GM23338 (cell line): Measurements from ENCODE around the gene FOXN1. TPM values are rescaled to one million over a fixed set of nuclear protein-coding genes. Genes with fewer than 3 reads are reported as not detected.

ENCODE experiments used
- ATAC-seq: fragments of 200-7000 bp; cut with Tn5 transposase; 3 replicates; pipeline ENCODE4 v1.9.1; 2020
- DNase-seq: peaks from one replicate; pipeline ENCODE4 v3.0.0-alpha.2; 2015; ENCODE audit warnings: low spot score
- H2AFZ ChIP-seq: fragments of 200-600 bp; sonication (generic); 2 replicates; pipeline ENCODE4 v1.8.0; 2016; ENCODE audit warnings: antibody characterized with exemption, mild to moderate bottlenecking, moderate library complexity
- H3F3A ChIP-seq: fragments of 200-600 bp; sonication (generic); replicated peaks from 2 replicates; pipeline ENCODE4 v1.8.0; 2017; ENCODE audit warnings: antibody characterized with exemption, mixed run types, low read depth
- H3K27ac ChIP-seq: fragments of 200-600 bp; sonication (generic); 2 replicates; pipeline ENCODE4 v1.6.1; 2016; ENCODE audit warnings: low read depth
- H3K27me3 ChIP-seq: fragments of 200-600 bp; sonication (generic); 2 replicates; pipeline ENCODE4 v1.8.0; 2016; ENCODE audit warnings: mild to moderate bottlenecking, mixed run types, moderate library complexity; ENCODE audit not compliant: insufficient read depth
- H3K36me3 ChIP-seq: fragments of 200-600 bp; sonication (generic); 2 replicates; pipeline ENCODE4 v1.8.0; 2016; ENCODE audit warnings: mild to moderate bottlenecking; ENCODE audit not compliant: insufficient read depth
- H3K4me1 ChIP-seq: fragments of 200-600 bp; sonication (generic); 2 replicates; pipeline ENCODE4 v1.8.0; 2016; ENCODE audit warnings: mild to moderate bottlenecking, moderate library complexity; ENCODE audit not compliant: insufficient read depth
- H3K4me2 ChIP-seq: fragments of 200-600 bp; sonication (generic); 2 replicates; pipeline ENCODE4 v1.7.1; 2017; ENCODE audit warnings: mixed run types
- H3K4me3 ChIP-seq: fragments of 200-600 bp; sonication (generic); 2 replicates; pipeline ENCODE4 v1.6.1; 2016; ENCODE audit warnings: mixed run types
- H3K79me2 ChIP-seq: fragments of 200-600 bp; sonication (generic); replicated peaks from 2 replicates; pipeline ENCODE4 v1.8.0; 2017; ENCODE audit warnings: mild to moderate bottlenecking; ENCODE audit not compliant: insufficient read depth
- H3K9me2 ChIP-seq: fragments of 200-600 bp; sonication (generic); 2 replicates; pipeline ENCODE4 v1.8.0; 2017; ENCODE audit not compliant: insufficient read depth
- H4K20me1 ChIP-seq: fragments of 200-600 bp; sonication (generic); replicated peaks from 2 replicates; pipeline ENCODE4 v1.8.0; 2017; ENCODE audit warnings: mild to moderate bottlenecking; ENCODE audit not compliant: insufficient read depth
- H3K27ac Mint-ChIP-seq: 2 replicates; pipeline ENCODE4 v1.8.0; 2020; ENCODE audit warnings: inconsistent platforms, mild to moderate bottlenecking, moderate library complexity, mixed read lengths
- H3K27me3 Mint-ChIP-seq: 3 replicates; pipeline ENCODE4 v1.8.0; 2022; ENCODE audit warnings: low read depth, mild to moderate bottlenecking, moderate library complexity, mixed read lengths, inconsistent platforms; ENCODE audit not compliant: insufficient read depth, poor library complexity
- H3K36me3 Mint-ChIP-seq: 3 replicates; pipeline ENCODE4 v1.8.0; 2021; ENCODE audit warnings: low read depth, mild to moderate bottlenecking, inconsistent platforms, moderate library complexity, mixed read lengths
- H3K4me1 Mint-ChIP-seq: 3 replicates; pipeline ENCODE4 v1.8.0; 2020; ENCODE audit warnings: mild to moderate bottlenecking, inconsistent platforms, mixed read lengths
- H3K4me3 Mint-ChIP-seq: 3 replicates; pipeline ENCODE4 v1.8.0; 2021; ENCODE audit warnings: moderate library complexity, mild to moderate bottlenecking, inconsistent platforms, mixed read lengths
- H3K9me3 Mint-ChIP-seq: 3 replicates; pipeline ENCODE4 v1.8.0; 2020; ENCODE audit warnings: moderate library complexity, mild to moderate bottlenecking, inconsistent platforms, mixed read lengths
- CREB1 ChIP-seq: fragments of 250-450 bp; sonication (Bioruptor Pico); IDR thresholded peaks from 2 replicates; pipeline ENCODE4 v1.5.0; 2020; ENCODE audit warnings: low read depth, mild to moderate bottlenecking, moderate library complexity
- EZH2 ChIP-seq: fragments of 200-600 bp; sonication (generic); IDR thresholded peaks from one replicate; pipeline ENCODE4 v1.8.0; 2017; ENCODE audit warnings: antibody characterized with exemption, mild to moderate bottlenecking, low read depth; ENCODE audit not compliant: unreplicated experiment
- EZH2phosphoT487 ChIP-seq: fragments of 200-600 bp; sonication (generic); IDR thresholded peaks from one replicate; pipeline ENCODE4 v1.8.1; 2018; ENCODE audit warnings: antibody characterized with exemption; ENCODE audit not compliant: unreplicated experiment
- JUNB ChIP-seq: IDR thresholded peaks from one replicate; pipeline ENCODE4 v1.6.1; 2016; ENCODE audit warnings: antibody characterized with exemption; ENCODE audit not compliant: unreplicated experiment
- NANOG ChIP-seq: IDR thresholded peaks from 2 replicates; pipeline ENCODE4 v1.6.1; 2016; ENCODE audit warnings: antibody characterized with exemption, borderline replicate concordance
- POLR2AphosphoS5 ChIP-seq: IDR thresholded peaks from 2 replicates; pipeline ENCODE4 v1.6.1; 2016; ENCODE audit warnings: antibody characterized with exemption, low read depth
- STAT1 ChIP-seq: IDR thresholded peaks from one replicate; pipeline ENCODE4 v1.6.1; 2016; ENCODE audit warnings: antibody characterized with exemption; ENCODE audit not compliant: unreplicated experiment
- ZNF114 ChIP-seq: fragments of 250-450 bp; sonication (Bioruptor Pico); IDR thresholded peaks from 2 replicates; pipeline ENCODE4 v1.5.0; 2020; ENCODE audit warnings: mild to moderate bottlenecking, moderate library complexity
- ZNF331 ChIP-seq: fragments of 250-450 bp; sonication (Bioruptor Pico); IDR thresholded peaks from 2 replicates; pipeline ENCODE4 v1.5.0; 2020; ENCODE audit warnings: low read depth, mild to moderate bottlenecking, moderate library complexity
- polyA plus RNA-seq: library from polyadenylated mRNA; unstranded; fragments of >200 nt; fragmentation: Nextera tagmentation; extraction: Ambion mirVana; gene quantifications from 2 replicates; pipeline ENCODE4 v1.2.1, GENCODE V29; 2016
- total RNA-seq: library from RNA; depleted of rRNA; stranded (reverse); fragments of >200 nt; shearing (Covaris generic); gene quantifications from 2 replicates; pipeline ENCODE4 v1.2.3, GENCODE V29; 2014
- TF ChIP-seq, protein P1 (sequence below): fragments of 250-450 bp; sonication (Bioruptor Pico); IDR thresholded peaks from 2 replicates; pipeline ENCODE4 v1.5.0; 2020; ENCODE audit warnings: mild to moderate bottlenecking, moderate library complexity
- TF ChIP-seq, protein P2 (sequence below): IDR thresholded peaks from 2 replicates; pipeline ENCODE4 v1.6.1; 2016; ENCODE audit warnings: antibody characterized with exemption
- TF ChIP-seq, protein P3 (sequence below): IDR thresholded peaks from one replicate; pipeline ENCODE4 v1.6.1; 2018; ENCODE audit warnings: antibody characterized with exemption; ENCODE audit not compliant: unreplicated experiment
- TF ChIP-seq, protein P4 (sequence below), 2 experiments: fragments of 200-600 bp in 1 of 2; sonication (generic) in 1 of 2; conservative IDR thresholded peaks; 2 replicates each; pipeline versions ENCODE4 v1.5.1 to v1.6.1; 2016 to 2017; ENCODE audit warnings: antibody characterized with exemption in 2 of 2, low read depth in 2 of 2, mild to moderate bottlenecking in 2 of 2, moderate library complexity in 1 of 2

Gene FOXN1
- total and polyA plus RNA-seq, 2 experiments from 2014 or later: not detected

DNA sequence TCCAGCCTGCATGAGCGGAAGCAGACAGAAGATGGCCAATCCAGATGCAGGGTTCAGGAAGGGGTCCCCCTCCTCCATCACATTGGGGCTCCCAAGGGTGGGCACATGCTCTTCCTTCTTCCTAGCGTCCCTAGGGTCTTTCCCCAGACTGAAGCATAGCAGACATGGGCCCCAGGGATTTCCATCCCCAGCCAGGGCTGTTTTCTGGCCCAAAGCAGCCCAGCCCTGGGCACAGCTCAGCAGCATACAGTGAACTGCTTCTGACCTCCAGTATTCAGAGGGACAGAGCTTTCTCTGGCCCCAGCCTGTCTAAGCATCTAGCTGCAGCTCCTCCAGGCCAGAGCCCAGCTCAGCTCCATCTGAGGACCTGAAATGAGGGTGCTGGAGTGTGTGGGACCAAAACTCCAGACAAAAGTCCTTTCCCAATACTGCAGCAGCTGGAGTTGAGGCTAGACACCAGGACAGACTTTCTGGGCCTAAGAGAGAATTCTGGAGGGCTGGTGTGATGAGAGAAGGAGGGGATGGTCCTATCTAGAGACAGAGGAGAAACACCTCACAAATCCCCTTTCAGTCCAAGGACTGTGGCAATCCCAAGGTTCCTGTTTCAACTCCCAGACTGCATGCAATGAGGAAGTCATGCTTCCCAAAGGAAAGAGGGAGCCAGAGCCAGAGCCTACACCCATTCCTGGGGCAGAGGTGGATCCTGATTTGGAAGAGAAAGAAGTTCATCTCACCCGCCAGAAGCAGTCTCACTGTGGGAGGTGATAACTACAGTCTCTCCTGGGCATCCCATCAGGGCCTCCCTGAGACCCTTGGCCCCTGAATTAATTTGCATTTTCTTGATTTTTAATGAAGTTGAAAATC is 4.5 kb upstream of the FOXN1 start:
- H2AFZ ChIP-seq: peak overlapping the region; percentile 92
- TF ChIP-seq, protein P1, sequence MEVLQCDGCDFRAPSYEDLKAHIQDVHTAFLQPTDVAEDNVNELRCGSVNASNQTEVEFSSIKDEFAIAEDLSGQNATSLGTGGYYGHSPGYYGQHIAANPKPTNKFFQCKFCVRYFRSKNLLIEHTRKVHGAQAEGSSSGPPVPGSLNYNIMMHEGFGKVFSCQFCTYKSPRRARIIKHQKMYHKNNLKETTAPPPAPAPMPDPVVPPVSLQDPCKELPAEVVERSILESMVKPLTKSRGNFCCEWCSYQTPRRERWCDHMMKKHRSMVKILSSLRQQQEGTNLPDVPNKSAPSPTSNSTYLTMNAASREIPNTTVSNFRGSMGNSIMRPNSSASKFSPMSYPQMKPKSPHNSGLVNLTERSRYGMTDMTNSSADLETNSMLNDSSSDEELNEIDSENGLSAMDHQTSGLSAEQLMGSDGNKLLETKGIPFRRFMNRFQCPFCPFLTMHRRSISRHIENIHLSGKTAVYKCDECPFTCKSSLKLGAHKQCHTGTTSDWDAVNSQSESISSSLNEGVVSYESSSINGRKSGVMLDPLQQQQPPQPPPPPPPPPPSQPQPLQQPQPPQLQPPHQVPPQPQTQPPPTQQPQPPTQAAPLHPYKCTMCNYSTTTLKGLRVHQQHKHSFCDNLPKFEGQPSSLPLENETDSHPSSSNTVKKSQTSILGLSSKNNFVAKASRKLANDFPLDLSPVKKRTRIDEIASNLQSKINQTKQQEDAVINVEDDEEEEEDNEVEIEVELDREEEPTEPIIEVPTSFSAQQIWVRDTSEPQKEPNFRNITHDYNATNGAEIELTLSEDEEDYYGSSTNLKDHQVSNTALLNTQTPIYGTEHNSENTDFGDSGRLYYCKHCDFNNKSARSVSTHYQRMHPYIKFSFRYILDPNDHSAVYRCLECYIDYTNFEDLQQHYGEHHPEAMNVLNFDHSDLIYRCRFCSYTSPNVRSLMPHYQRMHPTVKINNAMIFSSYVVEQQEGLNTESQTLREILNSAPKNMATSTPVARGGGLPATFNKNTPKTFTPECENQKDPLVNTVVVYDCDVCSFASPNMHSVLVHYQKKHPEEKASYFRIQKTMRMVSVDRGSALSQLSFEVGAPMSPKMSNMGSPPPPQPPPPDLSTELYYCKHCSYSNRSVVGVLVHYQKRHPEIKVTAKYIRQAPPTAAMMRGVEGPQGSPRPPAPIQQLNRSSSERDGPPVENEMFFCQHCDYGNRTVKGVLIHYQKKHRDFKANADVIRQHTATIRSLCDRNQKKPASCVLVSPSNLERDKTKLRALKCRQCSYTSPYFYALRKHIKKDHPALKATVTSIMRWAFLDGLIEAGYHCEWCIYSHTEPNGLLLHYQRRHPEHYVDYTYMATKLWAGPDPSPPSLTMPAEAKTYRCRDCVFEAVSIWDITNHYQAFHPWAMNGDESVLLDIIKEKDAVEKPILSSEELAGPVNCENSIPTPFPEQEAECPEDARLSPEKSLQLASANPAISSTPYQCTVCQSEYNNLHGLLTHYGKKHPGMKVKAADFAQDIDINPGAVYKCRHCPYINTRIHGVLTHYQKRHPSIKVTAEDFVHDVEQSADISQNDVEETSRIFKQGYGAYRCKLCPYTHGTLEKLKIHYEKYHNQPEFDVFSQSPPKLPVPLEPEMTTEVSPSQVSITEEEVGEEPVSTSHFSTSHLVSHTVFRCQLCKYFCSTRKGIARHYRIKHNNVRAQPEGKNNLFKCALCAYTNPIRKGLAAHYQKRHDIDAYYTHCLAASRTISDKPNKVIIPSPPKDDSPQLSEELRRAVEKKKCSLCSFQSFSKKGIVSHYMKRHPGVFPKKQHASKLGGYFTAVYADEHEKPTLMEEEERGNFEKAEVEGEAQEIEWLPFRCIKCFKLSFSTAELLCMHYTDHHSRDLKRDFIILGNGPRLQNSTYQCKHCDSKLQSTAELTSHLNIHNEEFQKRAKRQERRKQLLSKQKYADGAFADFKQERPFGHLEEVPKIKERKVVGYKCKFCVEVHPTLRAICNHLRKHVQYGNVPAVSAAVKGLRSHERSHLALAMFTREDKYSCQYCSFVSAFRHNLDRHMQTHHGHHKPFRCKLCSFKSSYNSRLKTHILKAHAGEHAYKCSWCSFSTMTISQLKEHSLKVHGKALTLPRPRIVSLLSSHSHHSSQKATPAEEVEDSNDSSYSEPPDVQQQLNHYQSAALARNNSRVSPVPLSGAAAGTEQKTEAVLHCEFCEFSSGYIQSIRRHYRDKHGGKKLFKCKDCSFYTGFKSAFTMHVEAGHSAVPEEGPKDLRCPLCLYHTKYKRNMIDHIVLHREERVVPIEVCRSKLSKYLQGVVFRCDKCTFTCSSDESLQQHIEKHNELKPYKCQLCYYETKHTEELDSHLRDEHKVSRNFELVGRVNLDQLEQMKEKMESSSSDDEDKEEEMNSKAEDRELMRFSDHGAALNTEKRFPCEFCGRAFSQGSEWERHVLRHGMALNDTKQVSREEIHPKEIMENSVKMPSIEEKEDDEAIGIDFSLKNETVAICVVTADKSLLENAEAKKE (CRISPR knock-in tag): no peak
- TF ChIP-seq ZNF331 (CRISPR knock-in tag): no peak
- TF ChIP-seq JUNB: no peak
- TF ChIP-seq, protein P2, sequence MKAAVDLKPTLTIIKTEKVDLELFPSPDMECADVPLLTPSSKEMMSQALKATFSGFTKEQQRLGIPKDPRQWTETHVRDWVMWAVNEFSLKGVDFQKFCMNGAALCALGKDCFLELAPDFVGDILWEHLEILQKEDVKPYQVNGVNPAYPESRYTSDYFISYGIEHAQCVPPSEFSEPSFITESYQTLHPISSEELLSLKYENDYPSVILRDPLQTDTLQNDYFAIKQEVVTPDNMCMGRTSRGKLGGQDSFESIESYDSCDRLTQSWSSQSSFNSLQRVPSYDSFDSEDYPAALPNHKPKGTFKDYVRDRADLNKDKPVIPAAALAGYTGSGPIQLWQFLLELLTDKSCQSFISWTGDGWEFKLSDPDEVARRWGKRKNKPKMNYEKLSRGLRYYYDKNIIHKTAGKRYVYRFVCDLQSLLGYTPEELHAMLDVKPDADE: no peak
- no peak for TF ChIP-seq POLR2AphosphoS5
- TF ChIP-seq, protein P3, sequence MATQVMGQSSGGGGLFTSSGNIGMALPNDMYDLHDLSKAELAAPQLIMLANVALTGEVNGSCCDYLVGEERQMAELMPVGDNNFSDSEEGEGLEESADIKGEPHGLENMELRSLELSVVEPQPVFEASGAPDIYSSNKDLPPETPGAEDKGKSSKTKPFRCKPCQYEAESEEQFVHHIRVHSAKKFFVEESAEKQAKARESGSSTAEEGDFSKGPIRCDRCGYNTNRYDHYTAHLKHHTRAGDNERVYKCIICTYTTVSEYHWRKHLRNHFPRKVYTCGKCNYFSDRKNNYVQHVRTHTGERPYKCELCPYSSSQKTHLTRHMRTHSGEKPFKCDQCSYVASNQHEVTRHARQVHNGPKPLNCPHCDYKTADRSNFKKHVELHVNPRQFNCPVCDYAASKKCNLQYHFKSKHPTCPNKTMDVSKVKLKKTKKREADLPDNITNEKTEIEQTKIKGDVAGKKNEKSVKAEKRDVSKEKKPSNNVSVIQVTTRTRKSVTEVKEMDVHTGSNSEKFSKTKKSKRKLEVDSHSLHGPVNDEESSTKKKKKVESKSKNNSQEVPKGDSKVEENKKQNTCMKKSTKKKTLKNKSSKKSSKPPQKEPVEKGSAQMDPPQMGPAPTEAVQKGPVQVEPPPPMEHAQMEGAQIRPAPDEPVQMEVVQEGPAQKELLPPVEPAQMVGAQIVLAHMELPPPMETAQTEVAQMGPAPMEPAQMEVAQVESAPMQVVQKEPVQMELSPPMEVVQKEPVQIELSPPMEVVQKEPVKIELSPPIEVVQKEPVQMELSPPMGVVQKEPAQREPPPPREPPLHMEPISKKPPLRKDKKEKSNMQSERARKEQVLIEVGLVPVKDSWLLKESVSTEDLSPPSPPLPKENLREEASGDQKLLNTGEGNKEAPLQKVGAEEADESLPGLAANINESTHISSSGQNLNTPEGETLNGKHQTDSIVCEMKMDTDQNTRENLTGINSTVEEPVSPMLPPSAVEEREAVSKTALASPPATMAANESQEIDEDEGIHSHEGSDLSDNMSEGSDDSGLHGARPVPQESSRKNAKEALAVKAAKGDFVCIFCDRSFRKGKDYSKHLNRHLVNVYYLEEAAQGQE: no peak
- no peak for TF ChIP-seq EZH2phosphoT487
- TF ChIP-seq, protein P4, sequence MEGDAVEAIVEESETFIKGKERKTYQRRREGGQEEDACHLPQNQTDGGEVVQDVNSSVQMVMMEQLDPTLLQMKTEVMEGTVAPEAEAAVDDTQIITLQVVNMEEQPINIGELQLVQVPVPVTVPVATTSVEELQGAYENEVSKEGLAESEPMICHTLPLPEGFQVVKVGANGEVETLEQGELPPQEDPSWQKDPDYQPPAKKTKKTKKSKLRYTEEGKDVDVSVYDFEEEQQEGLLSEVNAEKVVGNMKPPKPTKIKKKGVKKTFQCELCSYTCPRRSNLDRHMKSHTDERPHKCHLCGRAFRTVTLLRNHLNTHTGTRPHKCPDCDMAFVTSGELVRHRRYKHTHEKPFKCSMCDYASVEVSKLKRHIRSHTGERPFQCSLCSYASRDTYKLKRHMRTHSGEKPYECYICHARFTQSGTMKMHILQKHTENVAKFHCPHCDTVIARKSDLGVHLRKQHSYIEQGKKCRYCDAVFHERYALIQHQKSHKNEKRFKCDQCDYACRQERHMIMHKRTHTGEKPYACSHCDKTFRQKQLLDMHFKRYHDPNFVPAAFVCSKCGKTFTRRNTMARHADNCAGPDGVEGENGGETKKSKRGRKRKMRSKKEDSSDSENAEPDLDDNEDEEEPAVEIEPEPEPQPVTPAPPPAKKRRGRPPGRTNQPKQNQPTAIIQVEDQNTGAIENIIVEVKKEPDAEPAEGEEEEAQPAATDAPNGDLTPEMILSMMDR (conservative IDR thresholded peaks at IDR 0.05; ENCODE audit: low read depth in 2 of 2): no peak
- no peak for TF ChIP-seq CREB1
- no peak for TF ChIP-seq STAT1
- no peak for TF ChIP-seq EZH2
- no peak for TF ChIP-seq ZNF114 (CRISPR knock-in tag)
- no peak for TF ChIP-seq NANOG
- H3K27ac Mint-ChIP-seq: no peak overlapping the region

More for the DNA sequence above, 4.5 kb upstream of the FOXN1 start:
- H3K27ac ChIP-seq: no peak overlapping the region
- no peaks in the 10 kb centered on the region for H3F3A ChIP-seq
- no peaks in the 10 kb centered on the region for H3K27me3 ChIP-seq
- H3K4me1 Mint-ChIP-seq: peaks cover 30% of the 10 kb centered on the region
- H3K79me2 ChIP-seq: no peaks in the 10 kb centered on the region
- no peaks in the 10 kb centered on the region for H3K36me3 ChIP-seq
- no peaks in the 10 kb centered on the region; the same call in 2 of the 3 replicates for H3K9me3 Mint-ChIP-seq
- H3K27me3 Mint-ChIP-seq: peaks cover 6% of the 10 kb centered on the region
- no peak overlapping the region for H3K4me3 Mint-ChIP-seq
- H3K36me3 Mint-ChIP-seq: no peaks in the 10 kb centered on the region
- H3K9me2 ChIP-seq: no peaks in the 10 kb centered on the region
- H3K4me3 ChIP-seq: no peak overlapping the region
- DNase-seq: no peak
- no peak for ATAC-seq
- peaks cover 11% of the 10 kb centered on the region; the same call in 1 of the 2 replicates for H3K4me1 ChIP-seq
- H4K20me1 ChIP-seq: no peaks in the 10 kb centered on the region
- no peak overlapping the region for H3K4me2 ChIP-seq
